ENCODE results near the gene CYP46A1. TPM values are rescaled to one million over a fixed set of nuclear protein-coding genes. Genes with fewer than 3 reads are reported as not detected.

The CYP46A1 gene
- total RNA-seq, 4 donors from 2014 or later = 0.26 to 6.4 (median 1.7) TPM

- Histone ChIP-seq H3K36me3 (no peaks in the 10 kb centered on the region), H3K4me3 (no peak overlapping the region)
- no peak for DNase-seq
These were observed 14.1 kb downstream of the CYP46A1 start for GRCh38 chr14:99698236-99698635.

DNA sequence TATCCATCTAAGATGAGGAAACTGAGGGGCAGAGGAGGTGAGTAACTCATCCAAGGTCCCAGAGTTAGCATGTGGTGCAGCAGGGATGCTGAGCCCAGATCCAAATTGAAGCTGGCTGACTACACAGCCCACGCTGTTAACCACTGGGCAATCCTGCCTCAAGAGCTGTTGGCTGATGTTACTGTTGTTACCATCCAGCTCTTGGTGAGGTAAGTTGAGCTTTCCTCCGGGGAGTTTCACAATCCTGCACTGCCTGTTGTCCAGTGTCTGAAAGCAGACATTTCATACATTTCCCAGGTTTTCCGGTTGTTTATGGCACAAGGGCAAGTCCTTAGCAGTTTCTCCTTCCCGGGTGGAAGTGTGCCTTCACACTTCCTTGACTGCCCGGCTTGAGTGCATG, 14.5 kb downstream of the CYP46A1 start:
- Histone ChIP-seq H3K27me3 (no peaks in the 10 kb centered on the region), H3K4me3 (no peak overlapping the region), H3K36me3 (no peaks in the 10 kb centered on the region), H3K9me3 (peaks cover 0 to 11% of the 10 kb centered on the region in 2 donors), H3K4me1 (no peaks in the 10 kb centered on the region), H3K27ac (no peak overlapping the region)
- intact Hi-C loops (cut with DNase I; ENCODE audit: low total_unique reads) = no loop called here
- DNase-seq = no peak
- TF ChIP-seq CTCF (IDR thresholded peaks at IDR 0.05) = no peak
- TF ChIP-seq POLR2A (IDR thresholded peaks at IDR 0.05) = no peak

More at GRCh38 chr14:99698236-99698635, 14.1 kb downstream of the CYP46A1 start:
- H3K27ac ChIP-seq = no peak overlapping the region
- peaks cover 0 to 9% of the 10 kb centered on the region in 2 donors for H3K9me3 ChIP-seq
- no peaks in the 10 kb centered on the region for H3K4me1 ChIP-seq
- H3K27me3 ChIP-seq = no peaks in the 10 kb centered on the region
- intact Hi-C loops (cut with DNase I; ENCODE audit: low total_unique reads) = no loop called here
- TF ChIP-seq CTCF (IDR thresholded peaks at IDR 0.05) = no peak
- no peak for TF ChIP-seq POLR2A (IDR thresholded peaks at IDR 0.05)

GRCh38 chr14:99699085-99699760, 15.1 kb downstream of the CYP46A1 start:
- no peaks in the 10 kb centered on the region for H3K36me3 ChIP-seq
- H3K4me1 ChIP-seq = no peaks in the 10 kb centered on the region
- no peak for TF ChIP-seq POLR2A (IDR thresholded peaks at IDR 0.05)
- no peak for TF ChIP-seq CTCF (IDR thresholded peaks at IDR 0.05)
- no peaks in the 10 kb centered on the region for H3K27me3 ChIP-seq
- no peak for DNase-seq
- H3K4me3 ChIP-seq = no peak overlapping the region
- intact Hi-C loops (cut with DNase I; ENCODE audit: low total_unique reads) = no loop called here
- H3K27ac ChIP-seq = no peak overlapping the region
- H3K9me3 ChIP-seq = peaks cover 0 to 11% of the 10 kb centered on the region in 2 donors

GRCh38 chr14:99699861-99700260, 15.8 kb downstream of the CYP46A1 start:
- H3K4me1 ChIP-seq = no peaks in the 10 kb centered on the region
- peaks cover 0 to 11% of the 10 kb centered on the region in 2 donors for H3K9me3 ChIP-seq
- no peaks in the 10 kb centered on the region for H3K27me3 ChIP-seq
- no peak for DNase-seq
- no peak overlapping the region for H3K4me3 ChIP-seq
- intact Hi-C loops (cut with DNase I; ENCODE audit: low total_unique reads) = no loop called here
- TF ChIP-seq CTCF (IDR thresholded peaks at IDR 0.05) = no peak
- TF ChIP-seq POLR2A (IDR thresholded peaks at IDR 0.05) = no peak
- no peak overlapping the region for H3K27ac ChIP-seq
- no peaks in the 10 kb centered on the region for H3K36me3 ChIP-seq

- no peak overlapping the region for H3K4me3 ChIP-seq
- no peaks in the 10 kb centered on the region for H3K4me1 ChIP-seq
- H3K27me3 ChIP-seq = no peaks in the 10 kb centered on the region
- no peak for TF ChIP-seq CTCF (IDR thresholded peaks at IDR 0.05)
- TF ChIP-seq POLR2A (IDR thresholded peaks at IDR 0.05) = no peak
- H3K9me3 ChIP-seq = peaks cover 0 to 11% of the 10 kb centered on the region in 2 donors
- intact Hi-C loops (cut with DNase I; ENCODE audit: low total_unique reads) = no loop called here
- no peaks in the 10 kb centered on the region for H3K36me3 ChIP-seq
- DNase-seq = no peak
- H3K27ac ChIP-seq = no peak overlapping the region
These were observed 16.3 kb downstream of the CYP46A1 start for GRCh38 chr14:99700379-99700778.

Measured in uterus (tissue), 4 donors.